K562 (cell line): ENCODE measurements around the gene HDAC3. TPM values are rescaled to one million over a fixed set of nuclear protein-coding genes. Genes with fewer than 3 reads are reported as not detected.

ENCODE experiments used
- ARID1B ChIP-seq: fragments of 450-650 bp; IDR thresholded peaks from 2 replicates; pipeline ENCODE4 v1.6.1; 2016; ENCODE audit warnings: antibody characterized with exemption, mild to moderate bottlenecking, inconsistent platforms
- BCOR ChIP-seq: fragments of 450-650 bp; IDR thresholded peaks from 2 replicates; pipeline ENCODE4 v1.6.1; 2016
- BHLHE40 ChIP-seq: IDR thresholded peaks from 2 replicates; pipeline ENCODE4 v1.6.1; 2011; ENCODE audit warnings: low read length, improper control_type of control experiment
- CEBPG ChIP-seq, 3 experiments: fragments of 200-800 bp in 1 of 3; sonication (Bioruptor generic) in 1 of 3; sonication (generic) in 1 of 3; formaldehyde crosslinking in 1 of 3; IDR thresholded peaks in 2 of 3; conservative IDR thresholded peaks in 1 of 3; 2 replicates each; pipeline versions ENCODE4 v1.6.1 to v1.8.0; 2016 to 2022; ENCODE audit warnings: missing compliant biosample characterization in 2 of 3, missing genetic modification characterization in 2 of 3, mild to moderate bottlenecking in 1 of 3, missing genetic modification reagents in 1 of 3
- COPS2 ChIP-seq: fragments of 450-650 bp; conservative IDR thresholded peaks from 2 replicates; pipeline ENCODE4 v1.6.1; 2016; ENCODE audit warnings: mild to moderate bottlenecking, moderate library complexity
- CREB3L1 ChIP-seq: fragments of 450-650 bp; IDR thresholded peaks from 2 replicates; pipeline ENCODE4 v1.6.1; 2014; ENCODE audit warnings: low read depth, mild to moderate bottlenecking, moderate library complexity, borderline replicate concordance
- GATAD2B ChIP-seq: fragments of 450-650 bp; IDR thresholded peaks from 2 replicates; pipeline ENCODE4 v1.6.1; 2017; ENCODE audit warnings: mild to moderate bottlenecking, borderline replicate concordance
- GTF2E2 ChIP-seq: fragments of 200-800 bp; sonication (Bioruptor generic); IDR thresholded peaks from 2 replicates; pipeline ENCODE4 v1.6.1; 2016; ENCODE audit warnings: missing genetic modification characterization, missing compliant biosample characterization
- HNRNPUL1 ChIP-seq: fragments of 200-400 bp; formaldehyde crosslinking; IDR thresholded peaks from 2 replicates; pipeline ENCODE4 v1.6.1; 2017; ENCODE audit warnings: low read length
- IRF9 ChIP-seq: fragments of 450-650 bp; IDR thresholded peaks from 2 replicates; pipeline ENCODE4 v1.6.1; 2016; ENCODE audit warnings: missing biosample characterization, missing genetic modification characterization
- MAZ ChIP-seq, 2 experiments: fragments of 450-650 bp in 1 of 2; sonication (generic) in 1 of 2; formaldehyde crosslinking; IDR thresholded peaks in 1 of 2; conservative IDR thresholded peaks in 1 of 2; 2 replicates each; pipeline versions ENCODE4 v1.4.0 to v1.5.0; 2020; ENCODE audit warnings: mild to moderate bottlenecking in 1 of 2, missing genetic modification reagents in 1 of 2
- NFATC3 ChIP-seq: fragments of 450-650 bp; IDR thresholded peaks from 2 replicates; pipeline ENCODE4 v1.6.1; 2017; ENCODE audit warnings: mild to moderate bottlenecking
- NR2C1 ChIP-seq, 2 experiments: fragments of 450-650 bp; IDR thresholded peaks; 2 replicates each; pipeline ENCODE4 v1.6.1; 2017; ENCODE audit warnings: mild to moderate bottlenecking in 2 of 2, antibody characterized with exemption in 1 of 2, inconsistent platforms in 1 of 2, missing compliant biosample characterization in 1 of 2, missing genetic modification characterization in 1 of 2
- PCBP1 ChIP-seq: fragments of 200-400 bp; formaldehyde crosslinking; IDR thresholded peaks from 2 replicates; pipeline ENCODE4 v1.6.1; 2018; ENCODE audit warnings: mild to moderate bottlenecking, low read depth, low read length; ENCODE audit not compliant: poor library complexity, severe bottlenecking
- POLR3A ChIP-seq: IDR thresholded peaks from 2 replicates; pipeline ENCODE4 v1.6.1; 2011; ENCODE audit warnings: borderline replicate concordance, mild to moderate bottlenecking, moderate library complexity; ENCODE audit not compliant: insufficient read length, insufficient read depth; ENCODE audit errors: extremely low read depth
- SMARCE1 ChIP-seq: fragments of 450-650 bp; IDR thresholded peaks from 2 replicates; pipeline ENCODE4 v1.7.1; 2016; ENCODE audit warnings: mild to moderate bottlenecking
- ZNF224 ChIP-seq: sonication (generic); formaldehyde crosslinking; IDR thresholded peaks from 2 replicates; pipeline ENCODE4 v1.8.0; 2022; ENCODE audit warnings: mild to moderate bottlenecking, missing genetic modification reagents
- ZNF280B ChIP-seq: fragments of 250-450 bp; sonication (Bioruptor Pico); IDR thresholded peaks from 2 replicates; pipeline ENCODE4 v1.5.1; 2021; ENCODE audit warnings: mild to moderate bottlenecking
- ZNF347 ChIP-seq: fragments of 450-650 bp; formaldehyde crosslinking; IDR thresholded peaks from 2 replicates; pipeline ENCODE4 v1.4.0; 2020; ENCODE audit warnings: low read depth, mild to moderate bottlenecking, moderate library complexity
- ZNF639 ChIP-seq, 2 experiments: fragments of 200-800 bp in 1 of 2; sonication (Bioruptor generic) in 1 of 2; sonication (generic) in 1 of 2; formaldehyde crosslinking in 1 of 2; IDR thresholded peaks in 1 of 2; conservative IDR thresholded peaks in 1 of 2; 2 replicates each; pipeline versions ENCODE4 v1.5.0 to v1.6.1; 2016 to 2020; ENCODE audit warnings: missing compliant biosample characterization in 1 of 2, missing genetic modification characterization in 1 of 2, missing genetic modification reagents in 1 of 2
- ZNF695 ChIP-seq: fragments of 450-650 bp; formaldehyde crosslinking; IDR thresholded peaks from 2 replicates; pipeline ENCODE4 v1.4.0; 2020; ENCODE audit warnings: mild to moderate bottlenecking, moderate library complexity
- polyA plus RNA-seq, 8 experiments: library from polyadenylated mRNA; depleted of rRNA in 4 of 8; stranded (reverse) in 5 of 8; unstranded in 3 of 8; fragments of >200 nt; fragmentation: Nextera tagmentation in 2 of 8; fragmentation: Illumina TruSeq in 1 of 8; extraction: Ambion mirVana in 2 of 8; extraction: Trizol in 1 of 8; gene quantifications; 2 replicates each; pipeline versions ENCODE4 v1.2.1 to v1.2.3, GENCODE V29; 2011 to 2014; ENCODE audit warnings: inconsistent platforms in 1 of 8, missing spikeins in 1 of 8
- total RNA-seq, 7 experiments: library from RNA; depleted of rRNA in 6 of 7; stranded (reverse); fragments of >200 nt in 6 of 7; fragmentation: Illumina TruSeq in 2 of 7; extraction: Trizol in 2 of 7; gene quantifications; 2 replicates each; pipeline versions ENCODE4 v1.2.1 to v1.2.3, GENCODE V29; 2011 to 2021; ENCODE audit warnings: low replicate concordance in 1 of 7

The HDAC3 gene
- total and polyA plus RNA-seq, 9 of the 15 experiments (the other 6 are each of a cell fraction or from before 2014, with no cell fraction given) = 89.7 to 191 (median 119) TPM

GRCh38 chr5:141650851-141651727, 14.4 kb upstream of the HDAC3 start, which contains the start of gene FCHSD1 (continued):
- no peak for TF ChIP-seq PCBP1
- TF ChIP-seq ZNF280B (CRISPR knock-in tag) = no peak
- TF ChIP-seq IRF9 (tag) = no peak
- TF ChIP-seq SMARCE1 = no peak
- TF ChIP-seq ARID1B = no peak
- no peak for TF ChIP-seq ZNF639 (CRISPR knock-in tag; conservative IDR thresholded peaks at IDR 0.05 in 1 of 2, IDR thresholded peaks at IDR 0.05 in 1 of 2)
- no peak for TF ChIP-seq CREB3L1
- no peak for TF ChIP-seq BCOR
- TF ChIP-seq COPS2 = no peak
- no peak for TF ChIP-seq GTF2E2 (tag)
- TF ChIP-seq BHLHE40 = no peak
- no peak for TF ChIP-seq ZNF224
- no peak for TF ChIP-seq GATAD2B
- TF ChIP-seq ZNF695 (CRISPR knock-in tag) = no peak
- TF ChIP-seq POLR3A = no peak
- no peak for TF ChIP-seq ZNF347 (CRISPR knock-in tag)
- TF ChIP-seq NFATC3 = no peak
- no peak for TF ChIP-seq NR2C1 (IDR thresholded peaks at IDR 0.05)
- TF ChIP-seq NR2C1 (tag; IDR thresholded peaks at IDR 0.05) = no peak
- no peak for TF ChIP-seq CEBPG (CRISPR knock-in tag; IDR thresholded peaks at IDR 0.05)
- TF ChIP-seq CEBPG (tag; conservative IDR thresholded peaks at IDR 0.05 in 1 of 2, IDR thresholded peaks at IDR 0.05 in 1 of 2) = no peak
- no peak for TF ChIP-seq HNRNPUL1
- peak in 1 of 2 experiments; percentile 80; a peak in 2 of 4 replicates for TF ChIP-seq MAZ (CRISPR knock-in tag; conservative IDR thresholded peaks at IDR 0.05 in 1 of 2, IDR thresholded peaks at IDR 0.05 in 1 of 2)
